Osteoblast (primary cell): Measurements from ENCODE around the gene PRODH. TPM values are rescaled to one million over a fixed set of nuclear protein-coding genes. Genes with fewer than 3 reads are reported as not detected.
"Not testable (repeated sequence)": the region's sequence is repeated elsewhere in the genome, so short reads cannot be mapped to it uniquely, and the experiment has no call there.

Experiments used
- DNase-seq: peaks from one replicate; pipeline ENCODE4 v3.0.0; 2011; ENCODE audit warnings: low spot score, mixed read lengths; ENCODE audit not compliant: insufficient read length; ENCODE audit errors: missing footprints
- H2AFZ ChIP-seq: 2 replicates; pipeline ENCODE4 v1.6.0; 2011; ENCODE audit warnings: mild to moderate bottlenecking, low read length
- H3K27ac ChIP-seq: 2 replicates; pipeline ENCODE4 v1.5.1; 2011; ENCODE audit warnings: mild to moderate bottlenecking, low read depth, low read length, moderate library complexity
- H3K27me3 ChIP-seq: 2 replicates; pipeline ENCODE4 v1.6.0; 2012; ENCODE audit warnings: mild to moderate bottlenecking, control low read depth, inconsistent platforms, low read length, moderate library complexity; ENCODE audit not compliant: insufficient read depth
- H3K36me3 ChIP-seq: 2 replicates; pipeline ENCODE4 v1.5.1; 2011; ENCODE audit warnings: mild to moderate bottlenecking, low read length, control low read depth, moderate library complexity; ENCODE audit not compliant: insufficient read depth
- H3K4me1 ChIP-seq: 2 replicates; pipeline ENCODE4 v1.5.1; 2011; ENCODE audit warnings: mild to moderate bottlenecking, low read length, control low read depth, moderate library complexity; ENCODE audit not compliant: insufficient read depth
- H3K4me2 ChIP-seq: 2 replicates; pipeline ENCODE4 v1.6.0; 2011; ENCODE audit warnings: mild to moderate bottlenecking, low read length; ENCODE audit not compliant: insufficient read depth
- H3K4me3 ChIP-seq: fragments of 200-600 bp; sonication (generic); 3 replicates; pipeline ENCODE4 v1.5.1; 2012; ENCODE audit warnings: mild to moderate bottlenecking, low read length, inconsistent platforms; ENCODE audit not compliant: insufficient read depth
- H3K79me2 ChIP-seq: 2 replicates; pipeline ENCODE4 v1.6.0; 2012; ENCODE audit warnings: mild to moderate bottlenecking, low read length, control low read depth, inconsistent platforms; ENCODE audit not compliant: insufficient read depth
- H3K9me3 ChIP-seq: 2 replicates; pipeline ENCODE4 v1.5.1; 2011; ENCODE audit warnings: low read depth, low read length, control low read depth
- H4K20me1 ChIP-seq: 2 replicates; pipeline ENCODE4 v1.6.0; 2012; ENCODE audit warnings: mild to moderate bottlenecking, low read length, control low read depth; ENCODE audit not compliant: insufficient read depth
- total RNA-seq: library from RNA; depleted of rRNA; stranded (reverse); fragments of >200 nt; gene quantifications from 2 replicates; pipeline ENCODE4 v1.2.3, GENCODE V29; 2012
- TF ChIP-seq, protein P1 (sequence below): IDR thresholded peaks from 2 replicates; pipeline ENCODE4 v1.5.1; 2011; ENCODE audit warnings: mild to moderate bottlenecking, low read depth, low read length, moderate library complexity; ENCODE audit errors: extremely low read depth

Gene PRODH
- total RNA-seq, 1 donor: not detected

GRCh38 chr22:18890510-18891192 lies 45.4 kb downstream of the PRODH start:
- H3K9me3 ChIP-seq: not testable (repeated sequence)

DNA sequence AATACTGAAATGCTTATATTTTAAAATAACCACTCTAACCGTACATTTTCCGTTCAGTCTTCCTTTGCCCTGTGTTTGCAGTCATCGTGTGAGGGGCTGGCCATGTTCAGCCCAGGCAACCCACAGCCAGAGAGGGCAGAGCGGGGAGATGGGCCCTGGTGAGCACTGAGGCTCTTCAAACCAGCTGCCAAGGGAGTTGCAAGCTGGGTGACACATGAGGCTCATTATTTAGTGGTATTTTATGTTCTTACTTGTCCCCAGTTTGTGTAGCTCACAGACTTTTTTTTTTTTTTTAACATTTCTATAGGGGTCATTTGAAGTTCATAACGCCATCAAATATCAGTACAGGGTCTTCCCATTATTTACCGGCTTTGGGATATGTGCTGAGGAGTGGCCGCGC lies 48.0 kb downstream of the PRODH start:
- H2AFZ ChIP-seq: no peak overlapping the region
- no peaks in the 10 kb centered on the region for H3K4me1 ChIP-seq
- DNase-seq: no peak
- H3K9me3 ChIP-seq: no peaks in the 10 kb centered on the region
- no peaks in the 10 kb centered on the region for H3K27me3 ChIP-seq
- H3K4me3 ChIP-seq: no peak overlapping the region
- no peak overlapping the region for H3K27ac ChIP-seq
- H3K36me3 ChIP-seq: no peaks in the 10 kb centered on the region
- no peaks in the 10 kb centered on the region for H4K20me1 ChIP-seq
- no peaks in the 10 kb centered on the region for H3K79me2 ChIP-seq
- TF ChIP-seq, protein P1, sequence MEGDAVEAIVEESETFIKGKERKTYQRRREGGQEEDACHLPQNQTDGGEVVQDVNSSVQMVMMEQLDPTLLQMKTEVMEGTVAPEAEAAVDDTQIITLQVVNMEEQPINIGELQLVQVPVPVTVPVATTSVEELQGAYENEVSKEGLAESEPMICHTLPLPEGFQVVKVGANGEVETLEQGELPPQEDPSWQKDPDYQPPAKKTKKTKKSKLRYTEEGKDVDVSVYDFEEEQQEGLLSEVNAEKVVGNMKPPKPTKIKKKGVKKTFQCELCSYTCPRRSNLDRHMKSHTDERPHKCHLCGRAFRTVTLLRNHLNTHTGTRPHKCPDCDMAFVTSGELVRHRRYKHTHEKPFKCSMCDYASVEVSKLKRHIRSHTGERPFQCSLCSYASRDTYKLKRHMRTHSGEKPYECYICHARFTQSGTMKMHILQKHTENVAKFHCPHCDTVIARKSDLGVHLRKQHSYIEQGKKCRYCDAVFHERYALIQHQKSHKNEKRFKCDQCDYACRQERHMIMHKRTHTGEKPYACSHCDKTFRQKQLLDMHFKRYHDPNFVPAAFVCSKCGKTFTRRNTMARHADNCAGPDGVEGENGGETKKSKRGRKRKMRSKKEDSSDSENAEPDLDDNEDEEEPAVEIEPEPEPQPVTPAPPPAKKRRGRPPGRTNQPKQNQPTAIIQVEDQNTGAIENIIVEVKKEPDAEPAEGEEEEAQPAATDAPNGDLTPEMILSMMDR: no peak
- no peak overlapping the region for H3K4me2 ChIP-seq

More at GRCh38 chr22:18890510-18891192, 45.4 kb downstream of the PRODH start:
- H4K20me1 ChIP-seq, H2AFZ ChIP-seq, H3K27me3 ChIP-seq, H3K79me2 ChIP-seq, H3K4me2 ChIP-seq, DNase-seq, H3K27ac ChIP-seq, H3K4me3 ChIP-seq, H3K4me1 ChIP-seq, H3K36me3 ChIP-seq: not testable (repeated sequence)

- not testable (repeated sequence) for H3K36me3 ChIP-seq, H4K20me1 ChIP-seq, H3K27ac ChIP-seq, H3K4me3 ChIP-seq, H3K9me3 ChIP-seq, H2AFZ ChIP-seq, H3K79me2 ChIP-seq, H3K4me2 ChIP-seq, DNase-seq, H3K4me1 ChIP-seq, H3K27me3 ChIP-seq
Observed at GRCh38 chr22:18884465-18884864, 51.6 kb downstream of the PRODH start.

- H3K27me3 ChIP-seq, H3K4me2 ChIP-seq, H3K4me3 ChIP-seq, H3K79me2 ChIP-seq, H3K9me3 ChIP-seq, H2AFZ ChIP-seq, H3K4me1 ChIP-seq, H3K27ac ChIP-seq, DNase-seq, H3K36me3 ChIP-seq, H4K20me1 ChIP-seq: not testable (repeated sequence)
Observed at GRCh38 chr22:18881260-18881659, 54.8 kb downstream of the PRODH start.

Other genes with a start within 250 kb of the PRODH start
- 0.59 and 1.1 TPM in 2 replicates for gene DGCR6, start 30.0 kb downstream of the PRODH start, total RNA-seq
- 40.7 and 43.4 TPM in 2 replicates for gene DGCR2, start 186.1 kb upstream of the PRODH start, total RNA-seq
- not detected in 2 replicates for gene TSSK2, start 195.0 kb upstream of the PRODH start, total RNA-seq
- gene ESS2, start 208.4 kb upstream of the PRODH start, total RNA-seq: 19.4 and 22.1 TPM in 2 replicates
- not detected in 2 replicates for gene GSC2, start 214.0 kb upstream of the PRODH start, total RNA-seq
- 63.7 and 69.2 TPM in 2 replicates for gene SLC25A1, start 242.4 kb upstream of the PRODH start, total RNA-seq